IMR-90 (cell line): ENCODE results near the gene ANKRD16. TPM values are rescaled to one million over a fixed set of nuclear protein-coding genes. Genes with fewer than 3 reads are reported as not detected.

Experiments used
- ATAC-seq: fragments of 200-7000 bp; cut with Tn5 transposase; 2 replicates; pipeline ENCODE4 v1.9.1; 2020; ENCODE audit warnings: low read depth, mild to moderate bottlenecking, moderate library complexity
- BruUV-seq: library from RNA; stranded (reverse); fragments of 400-500 nt; replicated peaks from 2 replicates; lab custom pipeline; 2021; lab: Mats Ljungman, UMichigan
- CTCF ChIA-PET: fragments of 300-600 bp; formaldehyde crosslinking; extraction: SDS; loops from one replicate; lab custom pipeline; 2021; ENCODE audit warnings: antibody characterized with exemption; lab: Yijun Ruan, JAX
- POLR2A ChIA-PET: fragments of 300-600 bp; sonication (Branson Sonifier 250); formaldehyde crosslinking; loops from one replicate; lab custom pipeline; 2022; ENCODE audit warnings: antibody characterized with exemption; ENCODE audit not compliant: unreplicated experiment; lab: Charles Lee
- DNase-seq: peaks from one replicate; pipeline ENCODE4 v3.0.0; 2013
- H2AFZ ChIP-seq: replicated peaks from 2 replicates; pipeline ENCODE3; 2013; ENCODE audit warnings: low read length, mild to moderate bottlenecking; ENCODE audit not compliant: poor library complexity
- H2AK5ac ChIP-seq: 2 replicates; pipeline ENCODE4 v1.6.1; 2013; ENCODE audit warnings: low read depth, low read length, inconsistent platforms
- H2AK9ac ChIP-seq: replicated peaks from 2 replicates; pipeline ENCODE3; 2013; ENCODE audit warnings: mild to moderate bottlenecking, low read depth, low read length, moderate library complexity; ENCODE audit not compliant: poor library complexity
- H2BK120ac ChIP-seq: 2 replicates; pipeline ENCODE4 v1.6.1; 2013; ENCODE audit warnings: low read depth, low read length, inconsistent platforms
- H2BK15ac ChIP-seq: 3 replicates; pipeline ENCODE4 v1.6.1; 2013; ENCODE audit warnings: low read depth, low read length, inconsistent platforms
- H2BK20ac ChIP-seq: 2 replicates; pipeline ENCODE4 v1.6.1; 2013; ENCODE audit warnings: low read depth, mild to moderate bottlenecking, inconsistent platforms, low read length, moderate library complexity
- H2BK5ac ChIP-seq: 2 replicates; pipeline ENCODE4 v1.6.1; 2013; ENCODE audit warnings: mild to moderate bottlenecking, low read depth, low read length, inconsistent platforms; ENCODE audit not compliant: poor library complexity, severe bottlenecking
- H3K14ac ChIP-seq: replicated peaks from 2 replicates; pipeline ENCODE4 v1.6.1; 2013; ENCODE audit warnings: low read depth, low read length, inconsistent platforms
- H3K18ac ChIP-seq: 2 replicates; pipeline ENCODE4 v1.6.1; 2013; ENCODE audit warnings: low read depth, low read length, control low read depth
- H3K23ac ChIP-seq: 2 replicates; pipeline ENCODE4 v1.6.1; 2013; ENCODE audit warnings: low read depth, low read length, inconsistent platforms
- H3K27ac ChIP-seq: 2 replicates; pipeline ENCODE4 v1.5.1; 2013; ENCODE audit warnings: mild to moderate bottlenecking, control low read depth, low read length; ENCODE audit not compliant: insufficient read depth
- H3K27me3 ChIP-seq: 2 replicates; pipeline ENCODE4 v1.6.1; 2013; ENCODE audit warnings: low read length; ENCODE audit not compliant: control insufficient read depth, insufficient read depth
- H3K36me3 ChIP-seq: 2 replicates; pipeline ENCODE4 v1.6.1; 2013; ENCODE audit warnings: low read length, mixed read lengths; ENCODE audit not compliant: control insufficient read depth, insufficient read depth
- H3K4ac ChIP-seq: 2 replicates; pipeline ENCODE4 v1.6.1; 2013; ENCODE audit warnings: low read depth, low read length, inconsistent platforms
- H3K4me1 ChIP-seq: 2 replicates; pipeline ENCODE4 v1.6.1; 2013; ENCODE audit warnings: low read length, mixed read lengths; ENCODE audit not compliant: control insufficient read depth, insufficient read depth
- H3K4me2 ChIP-seq: 2 replicates; pipeline ENCODE4 v1.6.1; 2013; ENCODE audit warnings: low read depth, mild to moderate bottlenecking, control low read depth, low read length, moderate library complexity
- H3K4me3 ChIP-seq: 2 replicates; pipeline ENCODE4 v1.5.1; 2013; ENCODE audit warnings: low read depth, mild to moderate bottlenecking, control low read depth, low read length, moderate library complexity; ENCODE audit not compliant: insufficient read depth
- H3K56ac ChIP-seq: 2 replicates; pipeline ENCODE4 v1.6.1; 2013; ENCODE audit warnings: low read length, inconsistent platforms; ENCODE audit not compliant: insufficient read depth; ENCODE audit errors: extremely low read depth
- H3K79me1 ChIP-seq, 2 experiments: 2 replicates each; pipeline ENCODE4 v1.6.1; 2013; ENCODE audit warnings: low read length in 2 of 2, inconsistent platforms in 1 of 2, low read depth in 1 of 2
- H3K9ac ChIP-seq: 2 replicates; pipeline ENCODE4 v1.6.1; 2013; ENCODE audit warnings: low read depth, low read length, control low read depth
- H3K9me1 ChIP-seq: 2 replicates; pipeline ENCODE4 v1.6.1; 2013; ENCODE audit warnings: low read length, inconsistent platforms; ENCODE audit not compliant: insufficient read depth
- H3K9me3 ChIP-seq: 2 replicates; pipeline ENCODE4 v1.6.1; 2013; ENCODE audit warnings: low read length; ENCODE audit not compliant: control insufficient read depth, insufficient read depth
- H4K20me1 ChIP-seq: 2 replicates; pipeline ENCODE4 v1.6.1; 2013; ENCODE audit warnings: low read length, inconsistent platforms; ENCODE audit not compliant: insufficient read depth
- H4K5ac ChIP-seq: 2 replicates; pipeline ENCODE4 v1.6.1; 2013; ENCODE audit warnings: mild to moderate bottlenecking, low read depth, low read length, control low read depth
- H4K8ac ChIP-seq, 2 experiments: 2 replicates each; pipeline ENCODE4 v1.6.1; 2013; ENCODE audit warnings: low read depth in 2 of 2, low read length in 2 of 2, control low read depth in 1 of 2, inconsistent platforms in 1 of 2
- H4K91ac ChIP-seq: 2 replicates; pipeline ENCODE4 v1.6.1; 2013; ENCODE audit warnings: low read depth, low read length, inconsistent platforms; ENCODE audit not compliant: insufficient read depth
- BHLHE40 ChIP-seq: fragments of 150-350 bp; IDR thresholded peaks from 2 replicates; pipeline ENCODE4 v1.6.1; 2016; ENCODE audit warnings: mild to moderate bottlenecking, low read depth, low read length
- CEBPB ChIP-seq: IDR thresholded peaks from 2 replicates; pipeline ENCODE4 v1.6.1; 2012; ENCODE audit warnings: low read depth, low read length, improper control_type of control experiment
- CHD1 ChIP-seq: IDR thresholded peaks from 2 replicates; pipeline ENCODE4 v1.6.1; 2012; ENCODE audit warnings: low read depth, low read length, improper control_type of control experiment
- CTCF ChIP-seq: conservative IDR thresholded peaks from 2 replicates; pipeline ENCODE4 v1.5.1; 2012; ENCODE audit warnings: mild to moderate bottlenecking, low read depth, low read length, improper control_type of control experiment
- ELK1 ChIP-seq: fragments of 150-350 bp; IDR thresholded peaks from 2 replicates; pipeline ENCODE4 v1.6.1; 2016; ENCODE audit warnings: low read depth, mild to moderate bottlenecking, low read length, moderate library complexity, borderline replicate concordance
- FOS ChIP-seq: fragments of 150-350 bp; IDR thresholded peaks from 2 replicates; pipeline ENCODE4 v1.6.1; 2016; ENCODE audit warnings: low read depth, low read length
- MAFK ChIP-seq: IDR thresholded peaks from 2 replicates; pipeline ENCODE4 v1.6.1; 2012; ENCODE audit warnings: low read depth, low read length, improper control_type of control experiment
- MAZ ChIP-seq: IDR thresholded peaks from 2 replicates; pipeline ENCODE4 v1.6.1; 2012; ENCODE audit warnings: low read depth, mild to moderate bottlenecking, low read length, improper control_type of control experiment, moderate library complexity, borderline replicate concordance
- MXI1 ChIP-seq: IDR thresholded peaks from 2 replicates; pipeline ENCODE4 v1.6.1; 2012; ENCODE audit warnings: low read depth, mild to moderate bottlenecking, low read length, moderate library complexity, borderline replicate concordance
- NFE2L2 ChIP-seq: fragments of 150-350 bp; IDR thresholded peaks from 2 replicates; pipeline ENCODE4 v1.6.1; 2016; ENCODE audit warnings: low read depth, mild to moderate bottlenecking, low read length
- RAD21 ChIP-seq: IDR thresholded peaks from 2 replicates; pipeline ENCODE4 v1.6.1; 2012; ENCODE audit warnings: low read length, improper control_type of control experiment
- RCOR1 ChIP-seq: IDR thresholded peaks from 2 replicates; pipeline ENCODE4 v1.6.1; 2012; ENCODE audit warnings: mild to moderate bottlenecking, low read length, improper control_type of control experiment; ENCODE audit not compliant: insufficient replicate concordance
- RFX5 ChIP-seq: IDR thresholded peaks from 2 replicates; pipeline ENCODE4 v1.8.0; 2012; ENCODE audit warnings: low read depth, mild to moderate bottlenecking, low read length, moderate library complexity
- SMC3 ChIP-seq: fragments of 150-350 bp; IDR thresholded peaks from 2 replicates; pipeline ENCODE4 v1.6.1; 2016; ENCODE audit warnings: low read depth, mild to moderate bottlenecking, antibody characterized with exemption, low read length, moderate library complexity
- USF2 ChIP-seq: fragments of 150-350 bp; IDR thresholded peaks from 2 replicates; pipeline ENCODE4 v1.6.1; 2017; ENCODE audit warnings: mild to moderate bottlenecking, antibody characterized with exemption, low read length, low read depth
- WGBS, 2 experiments: methylation state at CpG; one replicate each; pipeline versions ENCODE4 v1.1.5 to v1.1.7; 2013; ENCODE audit warnings: missing lambda C conversion rate in 2 of 2; ENCODE audit not compliant: insufficient read length in 1 of 2; ENCODE audit errors: extremely low coverage in 2 of 2; 5-methylcytosine and 5-hydroxymethylcytosine counted together
- dilution Hi-C: fragments of 300-500 bp; cut with HindIII; formaldehyde crosslinking; loops from one replicate; pipeline ENCODE4 v1.14.3; 2018; ENCODE audit warnings: low sequenced_read_pairs; ENCODE audit not compliant: unreplicated experiment
- in situ Hi-C: fragments of 300-500 bp; cut with MboI; formaldehyde crosslinking; loops from 3 replicates; pipeline ENCODE4 v1.14.3; 2019; ENCODE audit warnings: low sequenced_read_pairs, inconsistent platforms, mixed read lengths
- intact Hi-C: fragments of 100-400 bp; cut with micrococcal nuclease; formaldehyde crosslinking; loops from 2 replicates; pipeline ENCODE4 v1.10.0; 2022
- polyA plus RNA-seq, 3 experiments: library from polyadenylated mRNA; depleted of rRNA; stranded (reverse); fragments of >200 nt; gene quantifications; 2 replicates each; pipeline ENCODE4 v1.2.3, GENCODE V29; 2012; ENCODE audit warnings: low replicate concordance in 1 of 3
- total RNA-seq: library from RNA; depleted of rRNA; stranded (reverse); fragments of >200 nt; gene quantifications from 2 replicates; pipeline ENCODE4 v1.2.3, GENCODE V29; 2012

Gene ANKRD16
- total and polyA plus RNA-seq, 2 of the 4 experiments (the other 2 are of a cell fraction), result 5.1 to 5.7 TPM

- ChIA-PET POLR2A (no interaction called here), CTCF (no interaction called here)
- Histone ChIP-seq H2AFZ (no peak overlapping the region), H2BK120ac (no peak overlapping the region), H3K36me3 (no peaks in the 10 kb centered on the region), H3K4me1 (no peaks in the 10 kb centered on the region), H4K5ac (no peak overlapping the region), H4K8ac (no peak overlapping the region), H2BK5ac (no peak overlapping the region), H3K9me3 (no peaks in the 10 kb centered on the region), H3K27me3 (no peaks in the 10 kb centered on the region), H3K4me2 (no peak overlapping the region), H3K9me1 (peaks cover 5% of the 10 kb centered on the region; the same call in 1 of the 2 replicates), H3K14ac (no peak overlapping the region), H2AK9ac (no peak overlapping the region), H3K56ac (no peak overlapping the region), H3K4me3 (no peak overlapping the region), H3K18ac (no peak overlapping the region), H3K23ac (no peak overlapping the region), H3K27ac (no peak overlapping the region), H4K91ac (no peak overlapping the region), H4K20me1 (no peaks in the 10 kb centered on the region), H2BK20ac (no peak overlapping the region), H2BK15ac (no peak overlapping the region), H3K9ac (no peak overlapping the region), H3K79me1 (no peaks in the 10 kb centered on the region), H3K4ac (no peak overlapping the region), H2AK5ac (no peak overlapping the region)
- DNase-seq (no peak), ATAC-seq (no peak)
- intact Hi-C loops, result no loop called here
- BruUV-seq, result no TSS peak
- dilution Hi-C loops, result no loop called here
- WGBS, 2 experiments, result no CpG with 5 or more reads among the region's 6 CpGs
- no peak for TF ChIP-seq MAZ
- TF ChIP-seq SMC3, result no peak
- no peak for TF ChIP-seq RAD21
- TF ChIP-seq MXI1, result no peak
- TF ChIP-seq ELK1, result no peak
- no peak for TF ChIP-seq USF2
- TF ChIP-seq MAFK, result no peak
- no peak for TF ChIP-seq NFE2L2
- no peak for TF ChIP-seq BHLHE40
- no peak for TF ChIP-seq CEBPB
- TF ChIP-seq CTCF, result no peak
- no peak for TF ChIP-seq FOS
- TF ChIP-seq CHD1, result no peak
- TF ChIP-seq RCOR1, result no peak
- no peak for TF ChIP-seq RFX5
- in situ Hi-C loops, result loop anchor here (5.0 kb wide), 1 partner anchor 34 kb away; no protein-coding TSS in a partner anchor
These were observed 61.9 kb downstream of the ANKRD16 start for GRCh38 chr10:5827841-5828240.
